ENCODE measurements around the gene SEMA6D. TPM values are rescaled to one million over a fixed set of nuclear protein-coding genes. Genes with fewer than 3 reads are reported as not detected.

SEMA6D gene
- total RNA-seq, 1 donor from 2014 or later = 4.0 TPM

DNA sequence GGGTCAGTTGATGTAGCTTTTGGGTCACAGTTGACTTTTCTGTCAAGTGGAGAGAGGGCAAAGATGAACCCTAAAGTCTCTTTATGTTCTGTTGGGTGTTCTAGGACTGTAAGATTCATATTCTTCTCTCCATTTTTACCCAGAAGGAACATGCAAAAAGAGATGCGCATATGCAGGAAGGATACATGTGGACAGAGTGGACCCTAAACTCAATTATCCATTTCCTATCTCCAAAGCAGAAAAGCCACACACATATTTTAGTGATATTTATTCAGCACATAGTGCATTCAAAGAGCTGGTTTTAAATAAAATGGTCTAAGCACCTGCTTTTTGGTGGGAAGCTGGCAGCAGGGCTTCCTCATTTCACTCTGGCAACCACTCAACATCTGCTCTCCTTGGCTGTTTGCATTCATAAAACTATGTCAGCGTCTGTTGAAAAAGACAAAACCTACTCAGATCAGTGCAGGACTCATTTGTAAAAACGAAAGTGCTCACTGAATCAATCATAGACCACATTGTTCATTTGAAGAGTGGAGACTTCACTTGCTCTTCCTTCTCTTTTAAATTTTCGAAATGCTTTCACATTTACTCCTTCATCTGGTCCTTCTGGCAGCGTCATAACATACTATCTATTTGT lies 96.6 kb downstream of the SEMA6D start:
- H3K4me3 ChIP-seq = no peak overlapping the region
- DNase-seq (ENCODE audit: low spot score in 2 of 2) = no peak
- no peaks in the 10 kb centered on the region for H3K36me3 ChIP-seq
- H3K27me3 ChIP-seq = no peaks in the 10 kb centered on the region
- no peaks in the 10 kb centered on the region for H3K4me1 ChIP-seq
- no peak overlapping the region for H3K27ac ChIP-seq
- no peaks in the 10 kb centered on the region for H3K9me3 ChIP-seq
- intact Hi-C loops (cut with DNase I) = loop anchor here (10.0 kb wide), 1 partner anchor 61 kb away; no protein-coding TSS in a partner anchor
- TF ChIP-seq, protein P1, sequence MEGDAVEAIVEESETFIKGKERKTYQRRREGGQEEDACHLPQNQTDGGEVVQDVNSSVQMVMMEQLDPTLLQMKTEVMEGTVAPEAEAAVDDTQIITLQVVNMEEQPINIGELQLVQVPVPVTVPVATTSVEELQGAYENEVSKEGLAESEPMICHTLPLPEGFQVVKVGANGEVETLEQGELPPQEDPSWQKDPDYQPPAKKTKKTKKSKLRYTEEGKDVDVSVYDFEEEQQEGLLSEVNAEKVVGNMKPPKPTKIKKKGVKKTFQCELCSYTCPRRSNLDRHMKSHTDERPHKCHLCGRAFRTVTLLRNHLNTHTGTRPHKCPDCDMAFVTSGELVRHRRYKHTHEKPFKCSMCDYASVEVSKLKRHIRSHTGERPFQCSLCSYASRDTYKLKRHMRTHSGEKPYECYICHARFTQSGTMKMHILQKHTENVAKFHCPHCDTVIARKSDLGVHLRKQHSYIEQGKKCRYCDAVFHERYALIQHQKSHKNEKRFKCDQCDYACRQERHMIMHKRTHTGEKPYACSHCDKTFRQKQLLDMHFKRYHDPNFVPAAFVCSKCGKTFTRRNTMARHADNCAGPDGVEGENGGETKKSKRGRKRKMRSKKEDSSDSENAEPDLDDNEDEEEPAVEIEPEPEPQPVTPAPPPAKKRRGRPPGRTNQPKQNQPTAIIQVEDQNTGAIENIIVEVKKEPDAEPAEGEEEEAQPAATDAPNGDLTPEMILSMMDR (IDR thresholded peaks at IDR 0.05) = no peak

DNA sequence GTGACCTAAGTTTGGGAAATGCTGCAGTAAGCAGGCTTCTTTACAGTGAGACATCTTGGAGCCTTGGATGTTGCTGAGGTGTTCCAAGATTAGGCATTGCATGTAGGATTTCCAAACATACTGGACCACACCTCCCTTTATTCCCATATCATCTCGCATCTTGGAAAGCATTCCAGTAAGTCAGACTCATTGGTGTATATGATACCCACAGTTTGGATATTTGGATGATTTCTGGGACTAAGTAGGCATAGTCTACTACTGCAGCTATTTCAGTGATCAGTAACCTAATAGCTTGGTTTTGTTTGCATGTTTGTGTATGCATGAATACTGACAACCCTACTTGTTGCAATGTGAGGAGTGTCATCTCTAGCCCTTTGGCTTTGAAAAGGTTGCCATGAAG lies 97.3 kb downstream of the SEMA6D start:
- no peaks in the 10 kb centered on the region for H3K27me3 ChIP-seq
- H3K36me3 ChIP-seq = no peaks in the 10 kb centered on the region
- intact Hi-C loops (cut with DNase I) = loop anchor here (10.0 kb wide), 1 partner anchor 60 kb away; no protein-coding TSS in a partner anchor
- H3K27ac ChIP-seq = no peak overlapping the region
- no peak for DNase-seq (ENCODE audit: low spot score in 2 of 2)
- TF ChIP-seq, protein P1 (IDR thresholded peaks at IDR 0.05) = no peak
- H3K4me1 ChIP-seq = no peaks in the 10 kb centered on the region
- H3K9me3 ChIP-seq = no peaks in the 10 kb centered on the region
- H3K4me3 ChIP-seq = no peak overlapping the region

DNA sequence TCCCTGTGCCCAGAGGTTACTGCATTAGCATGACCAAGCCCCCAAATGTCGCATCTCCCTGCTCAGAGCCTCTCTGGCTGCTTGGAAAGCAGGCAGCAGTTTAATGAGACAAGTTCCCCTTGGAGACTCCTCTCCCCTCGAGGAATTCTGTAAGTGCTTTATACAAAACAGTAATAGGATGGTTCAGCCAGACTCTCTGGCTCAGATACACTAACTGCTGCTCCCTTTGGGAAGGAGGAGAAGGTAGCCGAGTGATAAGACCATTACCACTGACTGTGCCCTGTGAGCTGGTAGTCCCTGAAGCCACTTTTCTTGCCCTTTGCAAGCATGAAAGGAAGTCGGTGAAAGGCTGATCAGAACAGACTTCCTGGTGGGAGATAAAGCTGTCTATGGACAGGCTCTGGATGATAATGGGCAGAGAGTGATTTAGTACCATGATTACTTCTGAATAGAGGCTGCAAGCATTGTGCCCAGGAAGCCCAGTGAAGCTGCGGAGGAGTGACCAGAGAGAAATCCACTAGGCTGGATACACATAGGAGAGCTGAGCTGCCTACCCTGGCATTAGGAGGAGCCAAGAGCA lies 100.8 kb downstream of the SEMA6D start:
- TF ChIP-seq, protein P1 (IDR thresholded peaks at IDR 0.05) = no peak
- intact Hi-C loops (cut with DNase I) = loop anchor here (10.0 kb wide), 1 partner anchor 57 kb away; no protein-coding TSS in a partner anchor
- DNase-seq (ENCODE audit: low spot score in 2 of 2) = no peak
- Histone ChIP-seq H3K4me1 (no peaks in the 10 kb centered on the region), H3K36me3 (no peaks in the 10 kb centered on the region), H3K4me3 (no peak overlapping the region), H3K27ac (no peak overlapping the region), H3K9me3 (no peaks in the 10 kb centered on the region), H3K27me3 (no peaks in the 10 kb centered on the region)

DNA sequence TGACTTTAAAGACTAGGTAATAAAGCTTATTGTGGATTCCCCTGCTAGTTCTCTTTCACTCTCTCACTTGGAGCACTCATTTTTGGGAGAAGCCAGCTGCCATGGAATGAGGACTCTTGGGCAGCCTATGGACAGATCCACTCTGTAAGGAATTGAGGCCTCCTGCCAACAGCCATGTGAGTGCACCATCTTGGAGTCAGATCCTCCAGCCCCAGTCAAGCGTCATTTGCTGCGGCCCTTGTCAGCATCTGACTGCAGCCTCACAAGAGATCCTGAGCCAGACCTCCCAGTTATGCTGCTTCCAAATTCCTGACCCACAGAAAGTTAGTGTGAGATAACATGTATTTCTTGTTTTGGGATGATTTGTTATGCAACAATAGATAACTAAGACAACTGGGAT lies 101.9 kb downstream of the SEMA6D start:
- Histone ChIP-seq H3K4me3 (no peak overlapping the region), H3K4me1 (no peaks in the 10 kb centered on the region), H3K27ac (no peak overlapping the region), H3K36me3 (no peaks in the 10 kb centered on the region), H3K27me3 (no peaks in the 10 kb centered on the region), H3K9me3 (no peaks in the 10 kb centered on the region)
- no peak for DNase-seq (ENCODE audit: low spot score in 2 of 2)
- intact Hi-C loops (cut with DNase I) = loop anchor here (10.0 kb wide), 1 partner anchor 56 kb away; no protein-coding TSS in a partner anchor
- TF ChIP-seq, protein P1 (IDR thresholded peaks at IDR 0.05) = no peak

DNA sequence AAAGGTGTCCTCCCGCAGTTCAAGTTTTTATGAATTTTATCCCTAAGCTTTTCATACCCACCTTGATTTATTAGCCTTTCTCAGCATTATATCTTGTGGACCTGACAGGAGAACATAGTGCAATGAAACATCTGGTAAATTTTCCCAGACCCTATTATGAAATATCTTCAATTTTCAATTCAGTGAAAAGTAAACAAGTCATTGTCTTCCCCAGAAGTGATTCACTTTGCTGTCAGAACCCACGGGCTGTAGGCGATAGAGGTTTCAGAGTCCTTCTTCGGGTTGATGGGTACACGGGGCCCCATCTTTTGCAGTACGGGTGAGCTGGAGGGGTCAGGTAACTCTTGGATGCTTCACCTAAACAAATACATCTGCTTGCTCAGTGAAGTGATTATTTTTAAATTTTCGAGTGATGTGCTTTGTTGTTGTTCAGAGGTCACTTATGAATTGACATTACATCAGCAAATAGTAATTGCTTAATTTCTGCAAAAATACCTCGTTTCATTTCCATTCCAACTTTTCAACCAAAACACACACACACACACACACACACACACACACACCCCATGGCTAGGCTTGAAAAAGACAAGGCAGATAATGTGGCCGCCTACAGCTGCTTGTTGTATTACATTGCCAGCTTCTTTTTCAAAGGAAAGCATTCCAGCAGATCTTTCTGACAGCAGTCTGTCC lies 102.9 kb downstream of the SEMA6D start:
- intact Hi-C loops (cut with DNase I) = no loop called here
- no peaks in the 10 kb centered on the region for H3K4me1 ChIP-seq
- no peak for DNase-seq (ENCODE audit: low spot score in 2 of 2)
- no peaks in the 10 kb centered on the region for H3K9me3 ChIP-seq
- no peak overlapping the region for H3K27ac ChIP-seq
- no peaks in the 10 kb centered on the region for H3K27me3 ChIP-seq
- H3K36me3 ChIP-seq = no peaks in the 10 kb centered on the region
- TF ChIP-seq, protein P1 (IDR thresholded peaks at IDR 0.05) = no peak
- no peak overlapping the region for H3K4me3 ChIP-seq
